ENCODE data around the gene PPP2R5C. TPM values are rescaled to one million over a fixed set of nuclear protein-coding genes. Genes with fewer than 3 reads are reported as not detected.

Gene PPP2R5C
- total RNA-seq, 1 experiment from 2014 or later = 93.0 TPM

- H2BK12ac ChIP-seq (ENCODE audit: insufficient read length, low read depth, low read length) = no peak overlapping the region
- H3K9me3 ChIP-seq (ENCODE audit: control insufficient read depth, low read depth, low read length) = no peaks in the 10 kb centered on the region
- no peak overlapping the region for H3T11ph ChIP-seq (ENCODE audit: low read length)
- no peak overlapping the region for H4K8ac ChIP-seq (replicated peaks; ENCODE audit: insufficient read length, low read depth, low read length)
- H2BK20ac ChIP-seq (ENCODE audit: low read depth, low read length, poor library complexity, severe bottlenecking) = no peak overlapping the region
- no peak overlapping the region for H2AFZ ChIP-seq (ENCODE audit: low read length)
- H3K4ac ChIP-seq (ENCODE audit: low read depth, low read length) = no peak overlapping the region
- H3K23me2 ChIP-seq (ENCODE audit: insufficient read length, low read depth, low read length, poor library complexity, severe bottlenecking) = no peaks in the 10 kb centered on the region
- H3K36me3 Mint-ChIP-seq (ENCODE audit: insufficient read depth in 1 of 3, low read depth in 3 of 3) = no peaks in the 10 kb centered on the region
- H3K27me3 Mint-ChIP-seq (ENCODE audit: low read depth) = peaks cover 43% of the 10 kb centered on the region
- no peak overlapping the region for H4K5ac ChIP-seq (ENCODE audit: insufficient read length, low read depth, low read length)
- peak overlapping the region; percentile 91 to 97 for H3K4me3 Mint-ChIP-seq
- H3K23ac ChIP-seq (ENCODE audit: insufficient read length, low read depth, low read length) = no peak overlapping the region
- H3K27ac Mint-ChIP-seq = peak overlapping the region; percentile 96 to 99 (median 98)
- no peaks in the 10 kb centered on the region for H3K79me2 ChIP-seq (ENCODE audit: insufficient read depth, low read length)
- H3K4me2 ChIP-seq (ENCODE audit: insufficient read depth, insufficient read length, low read length) = peak overlapping the region; percentile 52
- TF ChIP-seq, protein P1, sequence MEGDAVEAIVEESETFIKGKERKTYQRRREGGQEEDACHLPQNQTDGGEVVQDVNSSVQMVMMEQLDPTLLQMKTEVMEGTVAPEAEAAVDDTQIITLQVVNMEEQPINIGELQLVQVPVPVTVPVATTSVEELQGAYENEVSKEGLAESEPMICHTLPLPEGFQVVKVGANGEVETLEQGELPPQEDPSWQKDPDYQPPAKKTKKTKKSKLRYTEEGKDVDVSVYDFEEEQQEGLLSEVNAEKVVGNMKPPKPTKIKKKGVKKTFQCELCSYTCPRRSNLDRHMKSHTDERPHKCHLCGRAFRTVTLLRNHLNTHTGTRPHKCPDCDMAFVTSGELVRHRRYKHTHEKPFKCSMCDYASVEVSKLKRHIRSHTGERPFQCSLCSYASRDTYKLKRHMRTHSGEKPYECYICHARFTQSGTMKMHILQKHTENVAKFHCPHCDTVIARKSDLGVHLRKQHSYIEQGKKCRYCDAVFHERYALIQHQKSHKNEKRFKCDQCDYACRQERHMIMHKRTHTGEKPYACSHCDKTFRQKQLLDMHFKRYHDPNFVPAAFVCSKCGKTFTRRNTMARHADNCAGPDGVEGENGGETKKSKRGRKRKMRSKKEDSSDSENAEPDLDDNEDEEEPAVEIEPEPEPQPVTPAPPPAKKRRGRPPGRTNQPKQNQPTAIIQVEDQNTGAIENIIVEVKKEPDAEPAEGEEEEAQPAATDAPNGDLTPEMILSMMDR (conservative IDR thresholded peaks at IDR 0.05) = no peak
- H4K91ac ChIP-seq (ENCODE audit: insufficient read length, low read depth, low read length) = no peak overlapping the region
- H3K79me1 ChIP-seq (ENCODE audit: insufficient read depth, low read depth, low read length, poor library complexity, severe bottlenecking) = no peaks in the 10 kb centered on the region
- no peaks in the 10 kb centered on the region for H4K20me1 ChIP-seq (ENCODE audit: control insufficient read depth, insufficient read depth, insufficient read length)
- H2AK5ac ChIP-seq (ENCODE audit: insufficient read length, low read length) = no peak overlapping the region
- no peak overlapping the region for H2BK5ac ChIP-seq (ENCODE audit: insufficient read length, low read length)
- peaks cover 18 to 23% of the 10 kb centered on the region in 2 experiments for H3K4me1 Mint-ChIP-seq
- no peaks in the 10 kb centered on the region; a peak in 2 of 5 replicates for H3K9me3 Mint-ChIP-seq
- H3K18ac ChIP-seq (ENCODE audit: insufficient read length, low read depth, low read length) = no peak overlapping the region
- H3K9ac ChIP-seq (ENCODE audit: extremely low read depth, insufficient read length, low read length) = peak overlapping the region; percentile 16
- no CpG with 5 or more reads among the region's 29 CpGs for WGBS (ENCODE audit: extremely low coverage, insufficient read length, low lambda C conversion rate)
- H2BK15ac ChIP-seq (ENCODE audit: low read depth, low read length) = no peak overlapping the region
- H2BK120ac ChIP-seq (ENCODE audit: low read depth, low read length, poor library complexity, severe bottlenecking) = no peak overlapping the region
- no peak for DNase-seq
- 0 out of 2 replicates have a peak, but pooled peaks cover 2% of the 10 kb centered on the region for H3K4me1 ChIP-seq (ENCODE audit: insufficient read depth, low read length)
- H3K27ac ChIP-seq (ENCODE audit: insufficient read length, low read depth, low read length) = no peak overlapping the region
- H3K56ac ChIP-seq (ENCODE audit: insufficient read length, low read depth, low read length) = no peak overlapping the region
- peaks cover 10% of the 10 kb centered on the region; the same call in 1 of the 2 replicates for H3K27me3 ChIP-seq (ENCODE audit: insufficient read depth, low read length)
- H3K14ac ChIP-seq (ENCODE audit: insufficient read depth, low read length) = no peak overlapping the region
Measured at GRCh38 chr14:101948666-101949216, 187.2 kb downstream of the PPP2R5C start.
